H1 (cell line): ENCODE results near the gene HEATR5A. TPM values are rescaled to one million over a fixed set of nuclear protein-coding genes. Genes with fewer than 3 reads are reported as not detected.
"Not testable (repeated sequence)": the region's sequence is repeated elsewhere in the genome, so short reads cannot be mapped to it uniquely, and the experiment has no call there.

ENCODE experiments used
- CTCF ChIA-PET: fragments of 300-600 bp; sonication (Branson Sonifier 250); formaldehyde crosslinking; loops from one replicate; lab custom pipeline; 2021; ENCODE audit not compliant: partially characterized antibody; lab: Charles Lee
- POLR2A ChIA-PET: fragments of 300-600 bp; sonication (Branson Sonifier 250); formaldehyde crosslinking; loops from one replicate; lab custom pipeline; 2021; ENCODE audit warnings: inconsistent platforms; ENCODE audit not compliant: partially characterized antibody; lab: Charles Lee
- DNase-seq, 2 experiments: peaks; one replicate each; pipeline versions ENCODE4 v3.0.0 to v3.0.0-alpha.2; 2010 to 2022; ENCODE audit warnings: low spot score in 2 of 2, low read depth in 1 of 2, mixed read lengths in 1 of 2
- FAIRE-seq: peaks from 2 replicates; lab custom pipeline; 2011; peaks lifted over from hg19 to GRCh38; lab: Jason Lieb, UNC
- H2AFZ ChIP-seq: 2 replicates; pipeline ENCODE4 v1.8.1; 2012; ENCODE audit warnings: low read length, inconsistent platforms
- H2AK5ac ChIP-seq: 2 replicates; pipeline ENCODE4 v1.6.1; 2013; ENCODE audit warnings: low read depth, low read length
- H2BK120ac ChIP-seq: replicated peaks from 2 replicates; pipeline ENCODE3; 2013; ENCODE audit warnings: low read depth, low read length, inconsistent platforms
- H2BK12ac ChIP-seq: 2 replicates; pipeline ENCODE4 v1.6.1; 2013; ENCODE audit warnings: low read depth, low read length
- H2BK15ac ChIP-seq: 2 replicates; pipeline ENCODE4 v1.6.1; 2013; ENCODE audit warnings: low read length
- H2BK20ac ChIP-seq: 2 replicates; pipeline ENCODE4 v1.6.1; 2013; ENCODE audit warnings: low read length
- H2BK5ac ChIP-seq: 2 replicates; pipeline ENCODE4 v1.6.1; 2013; ENCODE audit warnings: low read depth, low read length
- H3K14ac ChIP-seq: 2 replicates; pipeline ENCODE4 v1.6.1; 2013; ENCODE audit warnings: inconsistent platforms; ENCODE audit not compliant: insufficient read length
- H3K18ac ChIP-seq: 2 replicates; pipeline ENCODE4 v1.6.1; 2013; ENCODE audit warnings: low read length; ENCODE audit errors: extremely low read depth
- H3K23ac ChIP-seq: 2 replicates; pipeline ENCODE4 v1.6.1; 2013; ENCODE audit warnings: inconsistent platforms; ENCODE audit not compliant: insufficient read length
- H3K23me2 ChIP-seq: 2 replicates; pipeline ENCODE4 v1.6.1; 2013; ENCODE audit warnings: low read depth, low read length
- H3K27ac ChIP-seq: 2 replicates; pipeline ENCODE4 v1.6.1; 2011; ENCODE audit warnings: low read depth, low read length, inconsistent platforms
- H3K27me3 ChIP-seq, 4 experiments: replicated peaks in 1 of 4; 1 replicate in 1 of 4; 2 replicates in 3 of 4; pipeline versions ENCODE4 v1.6.1 to v1.8.1; 2011 to 2013; ENCODE audit warnings: low read length in 3 of 4, mild to moderate bottlenecking in 3 of 4, inconsistent platforms in 2 of 4, mixed read lengths in 2 of 4, moderate library complexity in 1 of 4; ENCODE audit not compliant: control insufficient read depth in 3 of 4, insufficient read depth in 3 of 4; ENCODE audit errors: extremely low read depth in 1 of 4
- H3K36me3 ChIP-seq, 4 experiments: 2 replicates each; pipeline versions ENCODE4 v1.6.1 to v1.8.1; 2011 to 2013; ENCODE audit warnings: mild to moderate bottlenecking in 4 of 4, low read length in 3 of 4, moderate library complexity in 2 of 4, control low read depth in 1 of 4, inconsistent platforms in 1 of 4; ENCODE audit not compliant: insufficient read depth in 4 of 4, control insufficient read depth in 2 of 4
- H3K4ac ChIP-seq: replicated peaks from 2 replicates; pipeline ENCODE3; 2013; ENCODE audit warnings: low read length, low read depth, mixed read lengths, inconsistent platforms; ENCODE audit not compliant: insufficient read length
- H3K4me1 ChIP-seq, 4 experiments: replicated peaks in 1 of 4; 1 replicate in 1 of 4; 2 replicates in 3 of 4; pipeline versions ENCODE4 v1.6.1 to v1.8.1; 2011 to 2013; ENCODE audit warnings: low read length in 3 of 4, inconsistent platforms in 2 of 4, mixed read lengths in 1 of 4; ENCODE audit not compliant: insufficient read depth in 4 of 4, control insufficient read depth in 3 of 4
- H3K4me2 ChIP-seq, 2 experiments: 2 replicates each; pipeline versions ENCODE4 v1.6.1 to v1.8.1; 2011 to 2013; ENCODE audit warnings: low read depth in 2 of 2, low read length in 2 of 2, control low read depth in 1 of 2, inconsistent platforms in 1 of 2, mild to moderate bottlenecking in 1 of 2; ENCODE audit not compliant: insufficient read depth in 1 of 2
- H3K4me3 ChIP-seq, 4 experiments: fragments of 200-600, 300-600 bp in 1 of 4; sonication (generic), shearing (Covaris generic), sonication (Bioruptor Twin) in 1 of 4; 2 replicates each; pipeline versions ENCODE4 v1.5.1 to v1.8.1; 2011 to 2016; ENCODE audit warnings: low read length in 4 of 4, low read depth in 3 of 4, control low read depth in 2 of 4, inconsistent platforms in 2 of 4, mild to moderate bottlenecking in 2 of 4, mixed read lengths in 1 of 4, moderate library complexity in 1 of 4; ENCODE audit not compliant: insufficient read depth in 2 of 4; ENCODE audit errors: extremely low read depth in 1 of 4
- H3K56ac ChIP-seq: replicated peaks from 2 replicates; pipeline ENCODE3; 2013; ENCODE audit warnings: low read depth, mild to moderate bottlenecking, mixed read lengths, low read length, inconsistent platforms; ENCODE audit not compliant: insufficient read length
- H3K79me1 ChIP-seq: 2 replicates; pipeline ENCODE4 v1.6.1; 2013; ENCODE audit warnings: low read depth, low read length, control low read depth
- H3K79me2 ChIP-seq, 2 experiments: 2 replicates each; pipeline versions ENCODE4 v1.6.1 to v1.8.1; 2012 to 2013; ENCODE audit warnings: low read length in 2 of 2, mild to moderate bottlenecking in 2 of 2, inconsistent platforms in 1 of 2; ENCODE audit not compliant: insufficient read depth in 2 of 2, control insufficient read depth in 1 of 2
- H3K9ac ChIP-seq, 4 experiments: replicated peaks in 1 of 4; 1 replicate in 1 of 4; 2 replicates in 3 of 4; pipeline versions ENCODE4 v1.6.1 to v1.8.1; 2011 to 2013; ENCODE audit warnings: low read depth in 3 of 4, low read length in 3 of 4, control low read depth in 2 of 4, mild to moderate bottlenecking in 2 of 4, moderate library complexity in 2 of 4, inconsistent platforms in 1 of 4; ENCODE audit errors: extremely low read depth in 1 of 4
- H3K9me3 ChIP-seq, 2 experiments: 2 replicates each; pipeline versions ENCODE4 v1.6.1 to v1.8.1; 2012 to 2013; ENCODE audit warnings: mild to moderate bottlenecking in 2 of 2, moderate library complexity in 2 of 2, control low read depth in 1 of 2, inconsistent platforms in 1 of 2, low read depth in 1 of 2, low read length in 1 of 2, mixed read lengths in 1 of 2; ENCODE audit not compliant: insufficient read depth in 2 of 2
- H4K20me1 ChIP-seq, 2 experiments: replicated peaks in 1 of 2; 2 replicates each; pipeline versions ENCODE3 to v1.8.1; 2011 to 2013; ENCODE audit warnings: inconsistent platforms in 2 of 2, low read length in 2 of 2, mild to moderate bottlenecking in 1 of 2; ENCODE audit not compliant: insufficient read depth in 2 of 2, control insufficient read depth in 1 of 2
- H4K5ac ChIP-seq: 2 replicates; pipeline ENCODE4 v1.6.1; 2013; ENCODE audit warnings: low read length, low read depth, mixed read lengths, inconsistent platforms; ENCODE audit not compliant: insufficient read length
- H4K8ac ChIP-seq: 2 replicates; pipeline ENCODE4 v1.8.0; 2013; ENCODE audit warnings: mild to moderate bottlenecking, moderate library complexity, low read length, inconsistent platforms; ENCODE audit not compliant: insufficient read depth; ENCODE audit errors: extremely low read depth
- H4K91ac ChIP-seq: replicated peaks from 2 replicates; pipeline ENCODE3; 2013; ENCODE audit warnings: low read length, mixed read lengths, inconsistent platforms; ENCODE audit not compliant: insufficient read length
- WGBS, 2 experiments: shearing (Covaris generic) in 1 of 2; methylation state at CpG; one replicate each; pipeline versions ENCODE4 v1.1.6 to v1.1.7; 2013 to 2015; ENCODE audit warnings: low lambda C conversion rate in 2 of 2, mixed read lengths in 2 of 2, inconsistent platforms in 1 of 2, low coverage in 1 of 2, missing lambda C conversion rate in 1 of 2; ENCODE audit not compliant: insufficient replicate concordance in 2 of 2, insufficient coverage in 1 of 2, insufficient read length in 1 of 2; ENCODE audit errors: extremely low coverage in 1 of 2, missing lambda C conversion rate in 1 of 2; 5-methylcytosine and 5-hydroxymethylcytosine counted together
- polyA plus RNA-seq, 7 experiments: library from polyadenylated mRNA; depleted of rRNA in 3 of 7; stranded (reverse) in 5 of 7; unstranded in 2 of 7; fragments of >200 nt in 5 of 7; fragments of 200-250 nt in 2 of 7; gene quantifications; 1 replicate in 5 of 7; 2 replicates in 1 of 7; 4 replicates in 1 of 7; pipeline versions ENCODE4 v1.2.1 to v1.2.3, GENCODE V29; 2011 to 2013; ENCODE audit warnings: missing spikeins in 2 of 7, mixed read lengths in 2 of 7
- total RNA-seq: library from RNA; stranded (reverse); fragmentation: NEBNext Ultra II Directional; extraction: Animal tissue kit (Norgen Biotek cat#: 25700); gene quantifications from 2 replicates; pipeline ENCODE4 v1.2.1, GENCODE V29; 2021

Gene HEATR5A
- total and polyA plus RNA-seq, 2 of the 8 experiments (the other 6 are each of a cell fraction or from before 2014, with no cell fraction given) = 9.0 to 36.2 TPM

GRCh38 chr14:31331395-31331794 lies 89.0 kb downstream of the HEATR5A start:
- H3K4ac ChIP-seq = not testable (repeated sequence)

GRCh38 chr14:31329876-31330521 lies 90.4 kb downstream of the HEATR5A start:
- H4K5ac ChIP-seq, H3K23me2 ChIP-seq, H3K79me1 ChIP-seq, H2AK5ac ChIP-seq, H3K27me3 ChIP-seq, DNase-seq, H3K4me1 ChIP-seq, H4K8ac ChIP-seq, H3K27ac ChIP-seq, H3K79me2 ChIP-seq, H3K4me3 ChIP-seq, H3K4me2 ChIP-seq, H2BK15ac ChIP-seq, H2BK20ac ChIP-seq, H3K56ac ChIP-seq, H3K4ac ChIP-seq, FAIRE-seq, POLR2A ChIA-PET, H3K14ac ChIP-seq, H2BK120ac ChIP-seq, H4K20me1 ChIP-seq, H3K18ac ChIP-seq, H3K36me3 ChIP-seq, H2BK5ac ChIP-seq, H2AFZ ChIP-seq, H4K91ac ChIP-seq, H3K23ac ChIP-seq, H2BK12ac ChIP-seq, H3K9ac ChIP-seq: not testable (repeated sequence)
- peaks cover 13 to 21% of the 10 kb centered on the region in 2 experiments for H3K9me3 ChIP-seq
- CTCF ChIA-PET = interaction anchor here (0.8 to 1.5 kb wide), 5 partner anchors 10 to 146 kb away, joined by 3 to 7 read pairs (median 3); no protein-coding TSS in a partner anchor
- 86% methylated on average over 8 of the region's 8 CpGs; no CpG with 5 or more reads in 1 of the 2 experiments for WGBS, 2 experiments

More at GRCh38 chr14:31331395-31331794, 89.0 kb downstream of the HEATR5A start:
- POLR2A ChIA-PET, FAIRE-seq, H3K27ac ChIP-seq, H3K14ac ChIP-seq, H3K4me1 ChIP-seq, H4K20me1 ChIP-seq, H3K9ac ChIP-seq, H2BK15ac ChIP-seq, H3K4me3 ChIP-seq, H4K8ac ChIP-seq, H2BK12ac ChIP-seq, DNase-seq, H4K91ac ChIP-seq, H2BK120ac ChIP-seq, H2AFZ ChIP-seq, H3K18ac ChIP-seq, H2BK5ac ChIP-seq, H3K36me3 ChIP-seq, H3K4me2 ChIP-seq, H3K79me2 ChIP-seq, H3K23me2 ChIP-seq, H2AK5ac ChIP-seq, H3K27me3 ChIP-seq, H3K79me1 ChIP-seq, H2BK20ac ChIP-seq, H3K56ac ChIP-seq, H4K5ac ChIP-seq, H3K23ac ChIP-seq, CTCF ChIA-PET: not testable (repeated sequence)
- peaks cover 13 to 21% of the 10 kb centered on the region in 2 experiments for H3K9me3 ChIP-seq
- 69% methylated on average over 1 of the region's 1 CpG; no CpG with 5 or more reads in 1 of the 2 experiments for WGBS, 2 experiments
